HG02973 (cell line): ENCODE measurements around the gene MRPL38.
A peak's percentile ranks its signal among the peaks of the same experiment; 100 is the strongest.
"Not testable (repeated sequence)": the region's sequence is repeated elsewhere in the genome, so short reads cannot be mapped to it uniquely, and the experiment has no call there.

Source experiments
- ATAC-seq: cut with Tn5 transposase; IDR thresholded peaks from one replicate; pipeline ENCODE4 v1.9.1; 2021; ENCODE audit warnings: moderate library complexity; ENCODE audit not compliant: unreplicated experiment

Gene MRPL38

DNA sequence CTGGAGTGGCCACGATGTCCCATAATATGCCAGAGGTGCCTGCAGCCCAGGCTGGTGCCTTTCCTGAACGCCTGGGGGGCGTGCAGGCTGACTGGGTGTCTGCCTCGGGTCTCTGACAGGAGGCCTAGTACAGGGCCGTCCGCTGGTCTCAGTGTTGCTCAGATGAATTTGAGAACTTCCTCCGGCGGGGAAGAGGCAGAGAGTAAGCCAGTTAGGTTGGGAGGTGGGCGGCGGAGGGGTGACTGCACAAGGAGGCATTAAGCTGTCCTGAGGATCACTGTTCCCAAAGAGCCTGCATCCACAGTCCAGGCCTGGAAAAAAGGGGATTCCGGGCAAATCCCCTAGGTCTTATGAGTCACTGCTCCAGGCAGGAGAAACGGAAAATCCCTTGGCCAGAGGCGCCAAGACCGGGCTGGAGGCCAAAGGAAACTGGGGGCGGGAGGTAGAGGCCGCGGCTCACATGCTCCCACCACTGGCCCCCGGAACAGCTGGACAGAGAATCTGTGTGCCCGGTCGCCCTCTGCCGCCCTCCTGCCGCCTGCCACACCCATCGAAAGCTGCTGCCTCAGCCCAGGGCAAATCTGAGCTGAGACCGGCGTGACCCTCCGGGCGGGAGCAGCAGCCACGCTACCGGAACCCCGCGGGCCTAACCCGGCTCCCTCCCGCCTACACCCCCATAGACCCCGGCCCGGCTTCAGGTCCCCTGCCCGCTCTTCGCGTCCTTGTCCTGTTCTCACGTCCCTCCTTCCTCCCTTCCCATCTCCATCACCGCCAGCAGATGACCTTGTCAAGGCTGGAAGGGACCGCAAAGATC is 27.5 kb downstream of the MRPL38 start:
- no peak for ATAC-seq

DNA sequence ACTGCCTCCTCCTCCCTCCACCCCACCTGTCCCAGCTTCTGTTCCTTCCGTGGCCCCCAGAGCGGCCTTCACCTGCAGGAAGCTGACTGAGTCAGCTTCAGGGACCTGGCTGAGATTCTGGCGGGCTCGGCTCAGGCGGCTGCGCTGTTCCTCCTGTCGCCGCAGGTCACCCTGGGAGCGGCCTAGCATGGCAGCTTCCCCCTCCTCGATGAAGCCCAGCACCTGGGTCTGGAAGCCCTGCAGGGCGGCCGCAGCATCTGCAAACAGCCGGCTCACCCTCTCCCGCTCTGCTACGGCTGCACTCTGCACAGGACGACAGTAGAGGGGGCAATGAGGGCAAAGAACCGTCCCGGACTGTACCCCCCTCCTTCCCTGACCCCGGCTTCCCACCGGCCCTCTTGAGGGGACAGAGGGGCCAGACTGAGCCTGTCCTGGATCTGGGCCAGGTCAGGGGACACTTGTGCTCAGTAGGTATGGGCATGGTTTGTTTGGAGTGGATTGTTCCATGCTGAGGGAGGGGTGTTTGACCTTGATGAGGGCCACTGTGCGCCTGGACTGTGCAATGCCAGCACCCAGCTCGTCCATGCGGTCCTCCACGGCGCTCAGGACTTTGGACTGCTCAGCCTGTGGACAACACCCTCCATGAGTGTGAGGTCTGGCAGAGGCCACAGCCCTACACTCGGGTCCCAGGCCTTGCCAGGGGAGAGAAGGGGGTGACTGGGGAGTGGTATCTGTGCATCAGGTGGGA is 28.3 kb downstream of the MRPL38 start:
- no peak for ATAC-seq

DNA sequence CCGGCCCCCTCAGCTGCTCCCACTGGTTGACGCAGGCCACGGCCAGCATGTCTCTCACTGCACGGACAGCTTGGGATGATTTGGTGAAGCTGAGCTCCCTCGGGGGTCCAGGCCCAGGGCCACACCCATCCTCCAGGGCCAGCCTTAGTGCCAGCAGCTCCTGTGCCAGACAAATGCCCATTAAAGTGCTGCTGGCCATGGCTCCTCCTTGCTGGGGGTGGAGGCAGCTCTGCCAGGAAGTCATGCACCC is 28.8 kb downstream of the MRPL38 start:
- no peak for ATAC-seq

DNA sequence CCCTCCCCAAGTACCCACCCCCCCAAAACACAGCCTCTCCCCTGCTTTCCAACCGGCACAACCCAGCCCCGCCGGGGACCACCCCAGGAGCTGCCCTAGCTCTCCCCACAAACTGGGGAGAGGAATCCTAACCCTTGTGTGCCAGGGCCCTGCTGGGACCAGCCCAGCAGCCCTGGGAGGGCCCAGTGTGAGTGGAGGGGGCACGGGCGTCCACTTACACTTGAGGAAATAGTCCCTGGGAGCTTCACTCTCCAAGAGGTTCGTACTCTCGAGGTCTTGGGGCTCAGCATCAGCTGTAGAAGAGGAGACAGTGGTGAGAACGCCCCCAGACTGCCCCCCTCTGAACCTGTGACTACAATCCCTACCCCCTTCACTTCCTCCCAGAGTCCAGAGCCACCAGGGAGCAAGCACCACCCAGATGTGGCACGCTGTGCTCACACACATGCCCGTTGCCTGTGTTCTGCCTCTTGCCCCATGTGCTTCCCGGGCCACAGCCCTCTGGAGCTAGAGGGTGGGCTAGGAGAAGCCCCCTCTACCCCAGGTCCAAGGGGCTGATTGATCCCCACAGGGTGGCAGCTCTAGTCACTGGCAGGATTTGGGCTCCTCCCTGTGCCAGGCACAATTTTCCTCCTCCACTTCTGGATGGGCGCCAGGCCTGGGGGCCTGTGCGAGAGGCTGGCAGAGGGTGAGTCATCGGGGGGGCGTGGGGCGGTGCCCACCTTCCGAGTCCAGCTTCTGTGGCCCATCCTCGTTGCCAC is 29.3 kb downstream of the MRPL38 start:
- no peak for ATAC-seq

DNA sequence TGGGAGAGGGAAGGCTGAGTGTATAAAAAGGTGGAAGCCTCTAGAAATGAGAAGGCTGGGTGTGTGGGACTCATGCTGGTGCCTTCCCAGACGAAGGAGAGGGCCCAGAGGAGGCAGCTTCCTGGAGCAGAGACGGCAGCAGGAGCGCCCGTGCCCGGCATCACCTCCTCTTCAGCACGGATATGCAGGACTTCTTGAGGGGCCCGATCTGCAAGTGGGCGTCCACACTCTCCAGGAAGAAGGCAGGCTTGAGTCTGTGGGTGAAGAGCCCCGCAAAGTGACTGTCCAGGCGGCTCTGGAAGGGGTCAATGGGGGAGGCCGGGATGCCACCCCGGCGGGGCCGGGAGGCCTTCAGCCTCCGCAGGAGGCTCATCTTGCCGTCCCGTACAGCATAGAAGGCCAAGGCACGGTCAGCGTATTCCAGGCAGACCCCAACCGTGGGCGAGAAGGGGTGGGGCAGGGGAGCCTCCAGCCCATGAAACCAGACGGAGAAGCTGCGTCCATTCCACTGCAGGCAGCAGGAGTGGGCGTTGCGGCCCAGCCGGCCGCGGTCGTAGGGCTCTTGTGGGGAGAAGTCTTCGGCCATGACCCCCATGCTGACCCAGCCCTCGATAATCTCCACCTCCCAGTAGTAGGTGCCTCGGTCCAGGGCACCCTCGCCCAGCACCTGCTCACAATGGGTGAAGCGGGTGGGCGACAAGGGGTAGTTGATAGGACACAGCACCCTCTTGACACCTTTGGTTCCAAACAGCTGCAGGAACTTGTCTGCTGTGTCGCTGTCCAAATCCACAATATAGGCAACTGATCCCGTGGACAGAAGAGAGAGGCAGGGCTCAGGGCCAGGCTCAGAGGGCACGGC is 30.1 kb downstream of the MRPL38 start:
- ATAC-seq, result no peak

DNA sequence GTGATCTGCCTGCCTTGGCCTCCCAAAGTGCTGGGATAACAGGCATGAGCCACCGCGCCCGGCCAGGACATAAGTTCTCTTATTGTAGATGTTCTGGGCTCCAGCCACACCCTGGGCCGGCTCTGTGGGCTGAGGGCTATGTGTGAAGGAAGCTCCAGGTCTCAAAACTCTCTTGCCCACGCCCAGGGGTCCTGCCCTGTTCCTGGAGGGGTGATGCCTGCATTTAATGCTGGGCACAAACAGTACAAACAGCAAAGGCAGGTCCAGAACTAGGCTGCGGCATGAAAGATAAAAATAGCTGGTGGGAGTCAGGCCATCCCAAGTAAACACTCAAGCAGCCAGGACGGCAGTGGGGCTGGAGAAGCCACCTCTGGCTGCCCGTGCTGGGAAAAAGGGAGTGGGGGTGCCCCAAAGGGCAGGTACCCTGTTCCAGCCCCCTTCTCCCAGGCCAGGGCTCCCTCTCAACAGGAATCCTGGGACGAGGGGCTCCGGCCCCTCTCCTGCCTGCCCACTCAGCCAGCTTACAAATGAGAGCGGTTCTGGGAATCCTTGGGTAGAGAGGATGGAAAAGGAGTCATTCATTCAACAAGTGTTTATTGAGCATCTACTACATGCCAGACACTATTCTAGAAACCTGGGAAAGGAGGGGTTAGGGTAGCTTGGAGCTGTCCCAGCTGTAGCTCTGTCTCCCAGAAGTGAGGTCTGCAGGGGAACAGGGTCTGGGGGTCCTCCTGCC is 30.9 kb downstream of the MRPL38 start:
- ATAC-seq, result no peak

DNA sequence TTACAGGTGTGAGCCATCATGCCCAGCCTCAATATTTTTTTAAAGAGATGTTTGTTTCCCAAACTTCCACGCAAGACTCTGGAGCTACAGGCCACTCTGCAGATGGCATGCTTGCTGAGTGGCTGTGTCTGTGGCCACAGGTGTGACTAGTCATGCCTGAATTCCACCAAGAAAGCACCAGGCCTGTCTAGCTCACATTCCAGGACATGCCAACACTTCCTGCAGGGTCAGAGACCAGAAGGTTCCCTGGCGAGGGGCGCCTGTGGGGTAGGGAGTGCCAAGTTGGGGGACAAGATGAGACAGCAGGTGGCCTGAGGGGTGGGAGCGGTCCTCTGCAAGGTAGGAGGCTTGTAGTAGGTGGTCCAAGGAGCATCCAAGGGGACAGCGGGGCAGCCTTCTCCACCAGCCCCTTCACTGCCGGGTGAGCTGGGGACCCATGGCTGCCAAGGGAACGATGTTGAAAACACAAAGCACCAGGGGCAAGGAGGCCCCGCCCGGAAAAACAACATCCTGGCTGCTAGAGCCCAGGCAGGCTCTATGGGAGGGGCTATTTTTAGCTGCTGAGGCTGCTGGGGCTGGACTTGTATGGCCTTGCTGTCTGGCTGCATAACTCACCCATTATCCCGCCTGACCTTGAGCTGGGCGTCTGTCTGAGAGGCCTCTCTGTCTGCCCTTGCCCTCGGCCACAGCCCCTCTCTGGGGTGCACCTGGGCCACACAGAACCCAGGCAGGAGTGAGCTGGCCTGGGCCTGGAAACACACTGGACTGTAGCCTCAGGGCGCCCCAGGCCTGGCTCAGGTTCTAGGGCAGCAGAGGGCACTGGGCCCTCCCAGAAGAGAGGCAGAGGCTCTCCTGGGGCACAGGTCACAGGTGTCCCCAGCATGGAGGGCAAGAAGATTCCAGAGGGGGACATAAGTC is 32.0 kb downstream of the MRPL38 start:
- no peak for ATAC-seq

DNA sequence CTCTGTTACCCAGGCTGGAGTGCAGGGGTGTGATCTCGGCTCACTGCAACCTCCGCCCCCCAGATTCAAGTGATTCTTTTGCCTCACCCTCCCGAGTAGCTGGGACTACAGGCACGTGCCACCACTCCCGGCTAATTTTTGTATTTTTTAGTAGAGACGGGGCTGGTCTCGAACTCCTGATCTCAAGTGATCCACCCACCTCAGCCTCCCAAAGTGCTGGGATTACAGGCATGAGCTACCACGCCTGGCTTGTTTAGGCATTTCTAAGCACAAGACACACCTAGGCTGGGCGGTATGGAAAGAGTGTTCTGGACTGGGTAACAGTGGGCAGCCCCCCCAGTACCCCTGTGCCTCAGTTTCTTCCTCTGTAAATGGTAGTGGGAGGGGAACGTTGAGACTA is 34.5 kb downstream of the MRPL38 start:
- ATAC-seq, result not testable (repeated sequence)

DNA sequence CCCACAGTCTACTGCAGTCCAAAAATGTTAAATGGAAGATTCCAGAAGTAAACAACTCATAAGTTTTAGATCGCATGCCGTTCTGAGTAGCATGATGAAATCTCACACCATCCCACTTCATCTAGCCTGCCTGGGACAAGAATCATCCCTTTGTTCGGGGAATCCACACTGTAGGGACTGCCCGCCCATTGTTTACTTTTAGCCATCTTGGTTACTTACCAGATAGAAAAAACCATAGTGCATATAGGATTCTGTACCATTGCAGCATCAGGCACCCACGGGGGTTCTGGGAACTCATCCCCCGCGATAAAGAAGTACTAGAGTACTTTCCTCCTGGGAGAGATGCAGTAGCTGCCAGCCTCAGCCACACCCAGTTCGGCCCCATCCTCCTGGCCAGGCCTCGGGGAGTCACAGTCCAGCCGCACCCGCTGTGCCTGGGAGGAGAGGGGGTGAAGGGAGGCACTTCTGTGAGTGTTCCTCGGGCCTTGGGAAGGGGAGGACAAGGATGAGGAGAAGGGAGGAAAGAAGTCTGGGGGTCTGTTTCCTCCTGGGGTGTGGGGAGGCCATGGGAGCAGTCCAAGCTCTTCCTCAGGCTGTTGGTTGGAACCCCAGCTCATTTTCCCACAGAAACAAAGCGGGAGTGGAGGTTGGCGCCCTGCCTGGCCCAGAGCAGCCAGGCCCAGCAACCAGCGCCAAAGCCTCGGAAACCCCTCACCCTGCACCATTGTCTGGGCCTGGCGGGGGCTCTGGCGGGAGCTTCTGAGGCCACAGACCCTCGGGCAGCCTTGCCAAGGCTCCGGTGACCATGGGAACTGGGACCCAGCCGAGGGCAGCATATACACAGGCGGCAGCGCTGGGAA is 35.2 kb downstream of the MRPL38 start:
- ATAC-seq, result no peak

DNA sequence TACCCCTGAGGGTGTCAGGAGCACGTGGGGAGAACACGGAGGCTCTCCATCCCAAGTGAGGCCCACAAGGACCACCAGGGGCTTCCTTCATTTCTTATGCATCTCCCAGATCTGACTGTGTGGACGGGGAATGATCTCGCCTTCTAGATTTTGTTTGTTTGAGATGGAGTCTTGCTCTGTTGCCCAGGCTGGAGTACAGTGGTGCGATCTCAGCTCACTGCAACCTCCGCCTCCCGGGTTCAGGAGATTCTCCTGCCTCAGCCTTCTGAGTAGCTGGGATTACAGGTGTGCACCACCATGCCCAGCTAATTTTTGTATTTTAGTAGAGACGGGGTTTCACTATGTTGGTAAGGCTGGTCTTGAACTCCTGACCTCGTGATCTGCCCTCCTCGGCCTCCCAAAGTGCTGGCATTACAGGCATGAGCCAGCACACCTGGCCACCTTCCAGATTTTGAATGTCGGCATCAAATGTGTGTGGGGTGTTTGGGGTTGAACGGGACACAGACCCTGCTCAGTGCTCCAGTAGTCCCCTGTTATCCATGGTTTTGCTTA is 35.9 kb downstream of the MRPL38 start:
- not testable (repeated sequence) for ATAC-seq

DNA sequence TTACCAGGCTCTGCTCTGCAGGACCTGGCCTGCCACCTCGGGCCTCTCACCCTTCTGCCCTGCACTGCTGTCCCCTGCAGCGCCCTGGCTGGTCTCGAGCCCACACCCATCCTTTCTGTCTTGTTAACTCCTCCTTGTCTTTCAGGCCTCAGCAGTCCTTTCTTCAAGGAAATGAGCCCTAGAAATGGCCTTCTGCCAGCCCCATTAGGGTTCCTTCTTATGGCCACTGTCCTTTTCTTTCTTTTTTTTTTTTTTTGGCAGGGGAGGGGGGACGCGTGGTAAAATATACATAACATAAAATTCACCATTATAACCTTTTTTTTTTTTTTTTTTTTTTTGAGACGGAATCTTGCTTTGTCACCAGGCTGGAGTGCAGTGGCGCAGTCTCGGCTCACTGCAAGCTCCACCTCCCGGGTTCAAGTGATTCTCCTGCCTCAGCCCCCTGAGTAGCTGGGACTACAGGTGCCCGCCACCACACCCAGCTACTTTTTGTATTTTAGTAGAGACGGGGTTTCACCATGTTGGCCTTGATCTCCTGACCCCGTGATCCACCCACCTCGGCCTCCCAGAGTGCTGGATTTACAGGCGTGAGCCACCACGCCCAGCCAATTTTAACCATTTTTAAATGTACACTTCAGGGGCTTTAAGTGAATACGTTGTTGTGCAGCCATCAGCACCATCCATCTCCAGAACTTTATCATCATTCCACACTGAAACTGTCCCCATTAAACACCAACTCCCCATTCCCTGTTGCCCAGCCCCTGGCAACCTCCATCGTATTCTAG is 39.1 kb downstream of the MRPL38 start:
- ATAC-seq, result not testable (repeated sequence)

DNA sequence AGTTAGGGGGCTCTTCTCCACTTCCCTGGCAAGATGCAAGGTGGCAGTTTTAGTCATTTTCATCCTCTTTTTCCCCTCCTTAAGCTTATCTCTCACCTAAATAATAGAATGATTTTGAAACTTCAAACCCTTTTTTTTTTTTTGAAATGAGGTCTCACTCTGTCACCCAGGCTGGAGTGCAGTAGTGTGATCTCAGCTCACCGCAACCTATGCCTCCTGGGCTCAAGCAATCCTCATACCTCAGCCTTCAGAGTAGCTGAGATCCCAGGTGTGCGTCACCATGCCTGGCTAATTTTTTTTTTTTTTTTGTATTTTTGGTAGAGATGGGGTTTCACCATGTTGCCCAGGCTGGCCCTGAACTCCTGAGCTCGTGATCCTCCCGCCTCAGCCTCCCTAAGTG is 39.8 kb downstream of the MRPL38 start:
- ATAC-seq, result peak; percentile 6

DNA sequence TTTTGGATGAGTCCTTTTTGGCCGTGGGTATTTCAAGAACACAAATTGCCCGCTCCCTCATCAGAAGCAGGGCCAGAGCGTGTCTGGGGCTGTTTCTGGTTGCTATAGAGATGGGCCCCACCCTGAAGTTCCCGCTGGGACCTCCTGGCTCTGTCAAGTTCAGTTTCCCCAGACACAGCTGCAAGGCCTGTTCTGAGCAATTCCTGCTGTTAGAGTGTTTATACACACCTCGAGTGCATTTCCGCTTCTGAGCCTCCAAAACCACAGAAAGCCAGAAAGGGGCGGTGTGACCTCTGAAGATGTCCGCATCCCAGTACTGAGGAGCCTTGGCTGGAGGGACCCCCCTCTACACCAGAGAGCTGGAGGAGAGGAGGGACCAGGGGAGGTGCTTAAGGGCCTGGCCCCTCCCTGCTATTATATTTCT is 40.2 kb downstream of the MRPL38 start:
- peak; percentile 82 for ATAC-seq

DNA sequence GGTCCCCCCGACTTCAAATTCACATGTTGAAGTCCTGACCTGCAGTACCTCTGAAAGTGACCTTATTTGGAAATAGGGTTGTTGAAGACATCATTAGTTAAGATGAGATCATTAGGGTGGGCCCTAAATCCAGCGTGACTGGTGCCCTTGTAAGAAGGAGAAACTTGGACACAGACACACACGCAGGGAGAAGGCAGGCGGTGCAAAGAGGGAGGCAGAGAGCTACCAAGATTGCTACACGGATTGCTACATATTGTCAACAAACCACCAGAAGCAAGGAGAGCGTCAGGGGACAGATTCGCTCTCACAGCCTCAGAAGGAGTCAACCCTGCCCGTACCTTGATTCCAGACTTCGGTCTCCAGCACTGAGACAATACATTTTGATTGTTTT is 42.8 kb downstream of the MRPL38 start:
- ATAC-seq, result no peak

DNA sequence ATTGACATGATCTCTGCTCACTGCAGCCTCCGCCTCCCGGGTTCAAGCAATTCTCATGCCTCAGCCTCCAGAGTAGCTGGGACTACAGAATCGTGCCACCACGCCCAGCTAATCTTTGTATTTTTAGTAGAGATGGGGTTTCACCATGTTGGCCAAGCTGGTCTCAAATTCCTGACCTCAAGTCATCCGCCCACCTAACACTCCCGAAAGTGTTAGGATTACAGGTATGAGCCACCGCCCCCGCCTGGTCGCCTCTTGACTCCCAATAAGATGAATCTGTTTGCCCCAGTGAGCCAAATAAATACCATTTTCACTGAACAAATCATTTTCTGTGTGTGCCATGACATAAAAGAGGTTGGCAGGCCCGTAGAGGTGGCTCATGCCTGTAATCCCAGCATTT is 45.3 kb downstream of the MRPL38 start:
- not testable (repeated sequence) for ATAC-seq

DNA sequence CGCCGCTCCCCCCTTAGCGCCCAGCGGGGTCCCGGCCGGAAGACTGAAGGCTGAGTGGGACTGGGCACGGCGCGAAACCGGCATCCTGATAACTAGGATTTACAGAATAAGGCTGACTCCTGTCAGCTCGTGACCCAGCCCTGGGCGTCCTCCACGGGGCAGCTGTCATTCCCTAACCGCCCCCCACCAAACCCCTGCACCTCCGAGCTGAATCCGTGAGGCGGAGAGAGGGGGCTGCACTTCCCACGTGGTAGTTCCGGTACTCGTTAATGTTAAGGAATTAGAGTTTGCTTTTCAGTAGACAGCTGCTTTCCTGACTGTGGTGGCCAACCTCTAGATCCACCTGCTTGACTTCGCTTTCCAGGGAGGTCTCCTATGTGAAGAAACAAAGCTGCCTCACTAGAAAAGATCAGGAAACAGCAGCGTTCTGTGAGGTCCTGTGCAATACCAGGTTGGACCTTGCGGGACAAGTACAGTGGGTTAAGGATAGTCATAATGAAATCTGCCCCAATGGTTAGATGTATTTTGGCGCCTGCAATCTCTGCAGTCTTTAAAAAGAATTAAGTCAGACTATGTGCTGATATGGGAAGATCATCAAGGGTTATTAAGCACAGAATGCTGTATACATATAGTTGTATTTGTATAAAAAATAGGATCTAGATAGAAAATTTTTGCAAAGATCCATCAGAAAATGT is 48.5 kb downstream of the MRPL38 start:
- peak; percentile 28 for ATAC-seq
